T-cell (primary cell): Measurements from ENCODE around the gene ANTKMT. TPM values are rescaled to one million over a fixed set of nuclear protein-coding genes. Genes with fewer than 3 reads are reported as not detected.

Experiments used
- ATAC-seq, 4 experiments: fragments of 200-7000 bp in 3 of 4; fragments of 150-1000 bp in 1 of 4; cut with Tn5 transposase; replicated peaks in 1 of 4; 1 replicate in 3 of 4; 2 replicates in 1 of 4; pipeline ENCODE4 v1.10.0; 2021; ENCODE audit warnings: moderate library complexity in 3 of 4, mild to moderate bottlenecking in 2 of 4, moderate number of reproducible peaks in 1 of 4
- CTCF ChIA-PET, 2 donors: fragments of 300-600 bp; sonication (Branson Sonifier 250); formaldehyde crosslinking; loops; one replicate each; lab custom pipeline; 2022; ENCODE audit warnings: antibody characterized with exemption in 2 of 2; lab: Charles Lee
- POLR2A ChIA-PET, 2 donors: fragments of 300-600 bp; sonication (Branson Sonifier 250); formaldehyde crosslinking; loops; one replicate each; lab custom pipeline; 2022; ENCODE audit warnings: antibody characterized with exemption in 2 of 2; lab: Charles Lee
- DNase-seq, 35 experiments: peaks; one replicate each; pipeline versions ENCODE4 v3.0.0 to v3.0.0-alpha.2; 2013 to 2023
- H3K27ac ChIP-seq: one replicate; pipeline ENCODE4 v1.5.1; 2013; ENCODE audit warnings: low read length
- H3K27me3 ChIP-seq, 2 experiments: replicated peaks in 1 of 2; 1 replicate in 1 of 2; 2 replicates in 1 of 2; pipeline versions ENCODE4 v1.6.1 to v1.7.0; 2013; ENCODE audit warnings: low read length in 1 of 2, mixed read lengths in 1 of 2; ENCODE audit not compliant: control insufficient read depth in 2 of 2, insufficient read depth in 2 of 2; ENCODE audit errors: extremely low read depth in 1 of 2
- H3K36me3 ChIP-seq, 2 donors: 1 replicate in 1 of 2; 2 replicates in 1 of 2; pipeline versions ENCODE4 v1.6.1 to v1.7.0; 2013; ENCODE audit warnings: low read length in 1 of 2; ENCODE audit not compliant: control insufficient read depth in 2 of 2, insufficient read depth in 1 of 2; ENCODE audit errors: extremely low read depth in 1 of 2
- H3K4me1 ChIP-seq, 2 experiments: 1 replicate in 1 of 2; 2 replicates in 1 of 2; pipeline versions ENCODE4 v1.6.1 to v1.7.0; 2013; ENCODE audit warnings: low read length in 2 of 2, mixed read lengths in 1 of 2; ENCODE audit not compliant: insufficient read depth in 2 of 2, control insufficient read depth in 1 of 2; ENCODE audit errors: extremely low read depth in 1 of 2
- H3K4me3 ChIP-seq, 2 donors: 1 replicate in 1 of 2; 2 replicates in 1 of 2; pipeline versions ENCODE4 v1.5.1 to v1.7.0; 2013; ENCODE audit warnings: mild to moderate bottlenecking in 2 of 2, low read length in 1 of 2, moderate library complexity in 1 of 2; ENCODE audit not compliant: control insufficient read depth in 1 of 2; ENCODE audit errors: extremely low read depth in 1 of 2
- H3K9me3 ChIP-seq: 2 replicates; pipeline ENCODE4 v1.7.0; 2013
- H3K27ac Mint-ChIP-seq, 2 donors: one replicate each; pipeline ENCODE4 v1.8.0; 2020 to 2021; ENCODE audit warnings: mild to moderate bottlenecking in 2 of 2, mixed read lengths in 2 of 2
- H3K27me3 Mint-ChIP-seq, 2 donors: one replicate each; pipeline ENCODE4 v1.8.0; 2021 to 2022; ENCODE audit warnings: mixed read lengths in 2 of 2
- H3K36me3 Mint-ChIP-seq: one replicate; pipeline ENCODE4 v1.8.0; 2021; ENCODE audit warnings: mixed read lengths
- H3K4me1 Mint-ChIP-seq, 3 donors: one replicate each; pipeline ENCODE4 v1.8.0; 2020 to 2022; ENCODE audit warnings: mixed read lengths in 3 of 3, mild to moderate bottlenecking in 1 of 3
- H3K4me3 Mint-ChIP-seq, 3 donors: one replicate each; pipeline ENCODE4 v1.8.0; 2020 to 2022; ENCODE audit warnings: mild to moderate bottlenecking in 3 of 3, mixed read lengths in 3 of 3, moderate library complexity in 3 of 3
- H3K9me3 Mint-ChIP-seq, 3 donors: one replicate each; pipeline ENCODE4 v1.8.0; 2020 to 2022; ENCODE audit warnings: mixed read lengths in 3 of 3
- WGBS: methylation state at CpG from one replicate; pipeline ENCODE4 v1.1.5; 2013; ENCODE audit warnings: missing lambda C conversion rate; ENCODE audit not compliant: insufficient coverage; 5-methylcytosine and 5-hydroxymethylcytosine counted together
- total RNA-seq, 35 experiments: library from RNA in 6 of 35; stranded (reverse) in 6 of 35; fragments of 120-200 nt in 1 of 35; gene quantifications; one replicate each; pipeline versions ENCODE4 v1.2.1 to v1.2.4 and lab custom pipeline; 2013 to 2026

Gene ANTKMT
- total RNA-seq, 5 donors from 2014 or later (not counting 1 experiment from before 2014, with no cell fraction given): 22.9 to 38.8 (median 27.2) TPM

- peak overlapping the region; percentile 55 to 70 for H3K4me3 ChIP-seq
- peaks cover 0 to 20% of the 10 kb centered on the region in 2 experiments for H3K27me3 ChIP-seq
- peak; percentile 13 to 26 (median 18) for ATAC-seq
- Mint-ChIP-seq H3K27me3 (peaks cover 3 to 4% of the 10 kb centered on the region in 2 donors), H3K4me3 (peak overlapping the region; percentile 78 to 83 (median 79)), H3K36me3 (no peaks in the 10 kb centered on the region), H3K27ac (peak overlapping the region; percentile 39 to 80), H3K9me3 (no peaks in the 10 kb centered on the region), H3K4me1 (peaks cover 21 to 29% (median 27%) of the 10 kb centered on the region in 3 donors)
- peak in 10 of 35 experiments; percentile 21 to 63 (median 32) for DNase-seq
- peaks cover 5 to 60% of the 10 kb centered on the region in 2 experiments for H3K4me1 ChIP-seq
- ChIA-PET CTCF (interaction anchor here in 1 of 2 donors (0.6 to 2.0 kb wide), 3 partner anchors 8 to 368 kb away, joined by 3 to 6 read pairs (median 5); partner anchors contain the start of gene AXIN1), POLR2A (no interaction called here)
- under 1% methylated on average over 35 of the region's 38 CpGs for WGBS
- H3K36me3 ChIP-seq: no peaks in the 10 kb centered on the region
- no peaks in the 10 kb centered on the region for H3K9me3 ChIP-seq
- H3K27ac ChIP-seq: peak overlapping the region; percentile 57
Measured at GRCh38 chr16:720447-720989, 428 bp upstream of the ANTKMT start.

GRCh38 chr16:721765-722540 is 1.0 kb downstream of the ANTKMT start:
- no peaks in the 10 kb centered on the region for H3K27me3 Mint-ChIP-seq
- Histone ChIP-seq H3K4me1 (peaks cover 5 to 58% of the 10 kb centered on the region in 2 experiments), H3K36me3 (no peaks in the 10 kb centered on the region), H3K4me3 (peak overlapping the region; percentile 18 to 36), H3K9me3 (no peaks in the 10 kb centered on the region), H3K27ac (peak overlapping the region; percentile 69), H3K27me3 (peaks cover 0 to 12% of the 10 kb centered on the region in 2 experiments)
- POLR2A ChIA-PET: interaction anchor here in 1 of 2 donors (0.6 kb wide), 1 partner anchor 248 kb away, joined by 3 read pairs; no protein-coding TSS in a partner anchor
- no peaks in the 10 kb centered on the region for H3K9me3 Mint-ChIP-seq
- 29% methylated on average over 37 of the region's 51 CpGs for WGBS
- no peaks in the 10 kb centered on the region for H3K36me3 Mint-ChIP-seq
- no peak overlapping the region for H3K27ac Mint-ChIP-seq
- peak overlapping the region; percentile 46 to 64 (median 63) for H3K4me3 Mint-ChIP-seq
- peak in 12 of 35 experiments; percentile 14 to 66 (median 34) for DNase-seq
- CTCF ChIA-PET: interaction anchor here in 1 of 2 donors (2.0 kb wide), 1 partner anchor 10 kb away, joined by 5 read pairs; no protein-coding TSS in a partner anchor
- ATAC-seq: peak in 2 of 4 experiments; percentile 27 to 48
- peaks cover 19 to 26% (median 20%) of the 10 kb centered on the region in 3 donors for H3K4me1 Mint-ChIP-seq

GRCh38 chr16:722835-723633 is 2.1 kb downstream of the ANTKMT start:
- Histone ChIP-seq H3K4me1 (peaks cover 5 to 66% of the 10 kb centered on the region in 2 experiments), H3K36me3 (no peaks in the 10 kb centered on the region), H3K27ac (peak overlapping the region; percentile 69), H3K27me3 (peaks cover 0 to 8% of the 10 kb centered on the region in 2 experiments), H3K9me3 (no peaks in the 10 kb centered on the region), H3K4me3 (no peak overlapping the region)
- 89% methylated on average over 20 of the region's 24 CpGs for WGBS
- ATAC-seq: no peak
- Mint-ChIP-seq H3K27me3 (no peaks in the 10 kb centered on the region), H3K27ac (peak overlapping the region in 1 of 2 donors; percentile 43), H3K4me1 (peaks cover 19 to 26% (median 20%) of the 10 kb centered on the region in 3 donors), H3K9me3 (no peaks in the 10 kb centered on the region), H3K36me3 (no peaks in the 10 kb centered on the region), H3K4me3 (peak overlapping the region; percentile 24 to 64 (median 25))
- ChIA-PET CTCF (no interaction called here), POLR2A (no interaction called here)
- no peak for DNase-seq

DNA sequence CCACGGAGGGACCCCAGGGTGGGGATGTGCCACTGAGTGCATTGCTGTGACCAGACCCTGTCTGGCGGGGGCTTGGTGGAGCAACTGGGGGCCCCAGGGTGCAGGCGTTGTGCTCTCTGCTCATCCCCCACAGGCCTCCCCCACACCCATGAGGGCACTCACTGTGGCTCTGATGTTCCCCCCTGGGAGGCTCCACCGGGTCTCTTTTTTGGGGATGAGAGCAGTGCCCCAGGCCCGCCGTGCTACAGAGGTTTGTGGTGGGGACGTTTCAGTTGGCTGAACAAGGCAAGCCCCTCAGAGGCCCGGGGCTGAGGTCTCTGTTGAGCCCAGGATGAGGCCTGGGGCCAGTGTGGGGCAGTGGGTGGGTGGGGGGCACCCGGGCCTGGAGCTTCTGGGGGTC is 2.7 kb downstream of the ANTKMT start:
- peaks cover 0 to 3% of the 10 kb centered on the region in 2 experiments for H3K27me3 ChIP-seq
- H3K36me3 Mint-ChIP-seq: no peaks in the 10 kb centered on the region
- H3K4me1 ChIP-seq: peaks cover 5 to 67% of the 10 kb centered on the region in 2 experiments
- peaks cover 19 to 28% (median 20%) of the 10 kb centered on the region in 3 donors for H3K4me1 Mint-ChIP-seq
- H3K27ac ChIP-seq: no peak overlapping the region
- H3K9me3 Mint-ChIP-seq: no peaks in the 10 kb centered on the region
- WGBS: 89% methylated on average over 6 of the region's 9 CpGs
- H3K36me3 ChIP-seq: no peaks in the 10 kb centered on the region
- no peak overlapping the region for H3K4me3 ChIP-seq
- H3K27ac Mint-ChIP-seq: no peak overlapping the region
- ATAC-seq: no peak
- ChIA-PET POLR2A (no interaction called here), CTCF (no interaction called here)
- H3K9me3 ChIP-seq: no peaks in the 10 kb centered on the region
- no peak for DNase-seq
- H3K27me3 Mint-ChIP-seq: no peaks in the 10 kb centered on the region
- peak overlapping the region in 1 of 3 donors; percentile 25 for H3K4me3 Mint-ChIP-seq

DNA sequence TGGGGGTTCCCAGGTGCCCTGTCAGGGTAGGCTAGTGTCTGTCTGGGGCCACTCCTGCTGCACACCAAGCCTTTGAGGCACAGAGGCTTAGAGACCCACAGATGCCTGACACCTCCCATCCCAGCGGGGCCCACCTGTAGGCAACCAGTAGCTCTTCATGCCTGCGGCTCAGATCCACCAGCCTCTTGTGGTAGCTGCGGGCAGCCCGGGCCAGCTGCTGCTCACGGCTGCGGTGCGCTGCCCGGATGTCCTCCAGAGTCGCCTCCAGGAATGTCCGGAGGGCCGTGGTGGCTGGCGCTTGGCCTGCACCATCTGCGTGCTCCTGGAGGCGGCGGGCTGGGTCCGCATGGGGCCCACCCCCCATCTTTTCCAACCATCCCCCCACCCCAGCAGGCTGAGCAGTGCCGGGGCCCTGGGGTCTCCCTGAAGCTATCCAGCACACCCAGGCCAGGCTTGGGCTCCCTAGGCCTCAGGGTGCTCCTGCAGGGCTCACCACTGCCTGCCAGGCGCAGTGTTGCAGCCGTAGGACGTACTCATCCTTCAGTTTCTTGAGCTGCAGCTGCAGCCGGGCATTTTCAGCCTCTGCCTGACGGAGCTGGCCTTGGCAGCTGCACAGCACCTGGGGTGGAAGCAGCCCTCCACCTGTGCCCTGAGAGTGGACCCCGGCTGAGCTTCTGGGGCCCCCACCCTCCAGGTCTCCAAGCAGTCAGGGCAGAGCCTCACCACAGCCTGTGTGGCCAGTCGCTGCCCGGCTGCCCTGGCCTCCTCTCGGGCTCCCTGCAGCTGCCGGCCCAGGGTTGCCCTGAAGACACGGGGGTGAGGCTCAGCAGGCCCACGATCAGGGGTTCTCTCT is 3.5 kb downstream of the ANTKMT start:
- no peak overlapping the region for H3K27ac ChIP-seq
- no peaks in the 10 kb centered on the region for H3K9me3 ChIP-seq
- CTCF ChIA-PET: interaction anchor here in 1 of 2 donors (1.5 kb wide), 1 partner anchor 12 kb away, joined by 5 read pairs; no protein-coding TSS in a partner anchor
- H3K27me3 ChIP-seq: peaks cover 0 to 3% of the 10 kb centered on the region in 2 experiments
- Mint-ChIP-seq H3K4me3 (no peak overlapping the region), H3K4me1 (peaks cover 13 to 23% (median 15%) of the 10 kb centered on the region in 3 donors), H3K9me3 (no peaks in the 10 kb centered on the region), H3K27ac (no peak overlapping the region), H3K36me3 (no peaks in the 10 kb centered on the region), H3K27me3 (no peaks in the 10 kb centered on the region)
- no peak overlapping the region for H3K4me3 ChIP-seq
- POLR2A ChIA-PET: no interaction called here
- no peaks in the 10 kb centered on the region for H3K36me3 ChIP-seq
- WGBS: 82% methylated on average over 22 of the region's 29 CpGs
- H3K4me1 ChIP-seq: peaks cover 5 to 62% of the 10 kb centered on the region in 2 experiments
- DNase-seq (no peak), ATAC-seq (no peak)
